ENCODE measurements around the gene SH3BGRL2.

The SH3BGRL2 gene

DNA sequence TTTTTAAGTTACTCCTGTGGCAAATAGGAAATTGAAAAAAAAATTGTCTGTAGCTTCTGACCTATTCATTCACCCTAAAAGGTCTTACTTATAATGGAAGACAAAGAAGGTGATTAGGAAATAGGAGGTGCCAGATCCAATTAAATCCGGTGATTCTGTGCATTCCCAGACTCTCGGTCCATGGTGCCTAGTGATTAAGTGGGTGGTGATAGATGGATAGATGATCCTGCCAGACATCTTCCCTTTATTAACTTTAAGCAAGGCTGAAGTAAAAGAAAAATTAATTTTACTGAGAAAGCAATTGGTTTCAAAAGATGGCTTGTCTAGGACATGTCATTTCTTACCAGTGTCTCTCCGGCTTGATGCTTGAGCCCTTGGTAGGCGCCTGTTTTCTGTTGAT lies 80.0 kb downstream of the SH3BGRL2 start:
- no peak overlapping the region for H3K4me3 ChIP-seq (ENCODE audit: insufficient read length, low read depth)
- no peak for DNase-seq (ENCODE audit: low read depth, low spot score)
- H3K4me1 ChIP-seq (ENCODE audit: insufficient read depth, insufficient read length) = no peaks in the 10 kb centered on the region
- TF ChIP-seq ZNF274 (IDR thresholded peaks at IDR 0.05; ENCODE audit: low read depth, low read length) (no peak), YY1 (IDR thresholded peaks at IDR 0.05; ENCODE audit: insufficient read depth, insufficient read length) (no peak), SUZ12 (IDR thresholded peaks at IDR 0.05; ENCODE audit: extremely low read depth, insufficient read depth, insufficient read length) (no peak)
- no peak overlapping the region for H3K9ac ChIP-seq (ENCODE audit: insufficient read length, low read depth)
- no peaks in the 10 kb centered on the region for H3K27me3 ChIP-seq (ENCODE audit: insufficient read depth, insufficient read length)
- no peaks in the 10 kb centered on the region for H3K36me3 ChIP-seq (ENCODE audit: insufficient read depth, insufficient read length, low read length)
- no peaks in the 10 kb centered on the region for H3K9me3 ChIP-seq (ENCODE audit: insufficient read depth, low read length)

DNA sequence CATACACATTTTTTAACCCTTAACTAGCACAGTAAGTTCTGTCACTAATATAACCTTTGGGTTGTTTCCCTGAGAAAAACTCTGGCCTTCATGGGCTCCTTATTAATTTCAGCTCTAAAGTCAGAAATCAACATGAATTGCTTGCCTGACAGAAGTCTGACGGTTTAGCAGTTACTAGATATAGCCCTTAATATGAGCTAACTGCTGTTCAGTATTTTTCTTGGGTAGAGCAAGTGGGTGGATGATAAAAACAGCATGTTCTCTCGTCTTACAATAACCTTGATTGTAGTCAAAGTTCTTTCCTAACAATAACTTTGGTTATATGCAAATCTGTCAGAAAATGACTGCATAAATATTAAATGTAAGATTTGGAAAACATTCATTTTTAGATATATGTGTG lies 81.0 kb downstream of the SH3BGRL2 start:
- no peaks in the 10 kb centered on the region for H3K27me3 ChIP-seq (ENCODE audit: insufficient read depth, insufficient read length)
- no peaks in the 10 kb centered on the region for H3K4me1 ChIP-seq (ENCODE audit: insufficient read depth, insufficient read length)
- H3K4me3 ChIP-seq (ENCODE audit: insufficient read length, low read depth) = no peak overlapping the region
- no peaks in the 10 kb centered on the region for H3K9me3 ChIP-seq (ENCODE audit: insufficient read depth, low read length)
- no peak for DNase-seq (ENCODE audit: low read depth, low spot score)
- no peak overlapping the region for H3K9ac ChIP-seq (ENCODE audit: insufficient read length, low read depth)
- H3K36me3 ChIP-seq (ENCODE audit: insufficient read depth, insufficient read length, low read length) = no peaks in the 10 kb centered on the region
- TF ChIP-seq YY1 (IDR thresholded peaks at IDR 0.05; ENCODE audit: insufficient read depth, insufficient read length) (no peak), ZNF274 (IDR thresholded peaks at IDR 0.05; ENCODE audit: low read depth, low read length) (no peak), SUZ12 (IDR thresholded peaks at IDR 0.05; ENCODE audit: extremely low read depth, insufficient read depth, insufficient read length) (no peak)

DNA sequence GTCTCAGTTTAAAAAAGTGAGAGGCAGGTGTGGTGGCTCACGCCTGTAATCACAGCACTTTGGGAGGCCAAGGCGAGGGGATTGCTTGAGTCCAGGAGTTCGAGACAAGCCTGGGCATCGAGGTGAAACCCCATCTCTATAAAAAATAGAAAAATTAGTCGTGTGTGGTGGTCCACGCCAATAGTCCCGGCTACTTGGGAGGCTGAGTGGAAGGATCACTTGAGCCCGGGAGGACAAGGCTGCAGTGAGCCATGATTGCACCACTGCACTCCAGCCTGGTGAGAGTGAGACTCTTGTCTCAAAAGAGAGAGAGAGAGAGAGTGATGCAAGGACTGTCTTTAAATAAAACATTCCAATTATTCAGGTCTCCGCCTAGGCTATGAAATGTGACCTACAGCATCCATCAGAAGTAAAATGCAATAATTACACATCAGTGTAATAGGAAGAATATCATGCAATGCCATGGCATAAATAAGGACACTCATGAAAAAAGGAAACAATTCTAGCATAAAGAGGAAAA lies 81.5 kb downstream of the SH3BGRL2 start:
- Histone ChIP-seq H3K36me3 (ENCODE audit: insufficient read depth, insufficient read length, low read length) (no peaks in the 10 kb centered on the region), H3K9me3 (ENCODE audit: insufficient read depth, low read length) (no peaks in the 10 kb centered on the region), H3K4me1 (ENCODE audit: insufficient read depth, insufficient read length) (no peaks in the 10 kb centered on the region), H3K9ac (ENCODE audit: insufficient read length, low read depth) (no peak overlapping the region), H3K27me3 (ENCODE audit: insufficient read depth, insufficient read length) (no peaks in the 10 kb centered on the region), H3K4me3 (ENCODE audit: insufficient read length, low read depth) (no peak overlapping the region)
- no peak for DNase-seq (ENCODE audit: low read depth, low spot score)
- TF ChIP-seq SUZ12 (IDR thresholded peaks at IDR 0.05; ENCODE audit: extremely low read depth, insufficient read depth, insufficient read length) (no peak), YY1 (IDR thresholded peaks at IDR 0.05; ENCODE audit: insufficient read depth, insufficient read length) (no peak), ZNF274 (IDR thresholded peaks at IDR 0.05; ENCODE audit: low read depth, low read length) (no peak)

DNA sequence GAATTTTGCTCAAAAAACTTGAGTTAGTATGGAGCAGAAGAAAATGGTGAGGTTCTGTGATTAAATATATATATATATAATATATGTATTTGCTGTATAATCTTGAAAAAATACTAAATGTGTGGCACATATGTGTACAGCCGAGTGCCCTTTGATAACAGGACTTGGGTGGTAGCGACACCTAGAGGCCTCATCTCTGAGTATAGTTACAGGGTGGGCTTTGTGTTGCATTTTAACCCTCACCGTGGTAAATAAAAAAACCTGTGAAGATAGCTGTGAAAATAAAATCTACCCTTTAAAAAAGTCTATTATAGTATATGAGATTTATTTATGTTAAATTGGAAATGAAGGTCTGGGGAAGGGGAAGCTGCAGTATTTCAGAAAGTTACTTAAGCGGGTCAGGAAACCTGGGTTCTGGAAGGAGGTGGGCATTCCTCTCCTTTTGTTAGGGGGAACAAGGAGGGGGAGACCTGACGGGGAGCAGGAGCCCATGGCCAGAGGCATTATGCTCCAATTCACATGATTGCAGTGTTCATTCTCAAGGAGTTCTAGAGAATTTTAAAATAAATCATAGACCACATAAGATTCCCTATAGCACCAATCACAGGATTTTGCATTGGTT lies 82.7 kb downstream of the SH3BGRL2 start:
- H3K36me3 ChIP-seq (ENCODE audit: insufficient read depth, insufficient read length, low read length) = no peaks in the 10 kb centered on the region
- no peaks in the 10 kb centered on the region for H3K27me3 ChIP-seq (ENCODE audit: insufficient read depth, insufficient read length)
- no peaks in the 10 kb centered on the region for H3K4me1 ChIP-seq (ENCODE audit: insufficient read depth, insufficient read length)
- peak; percentile 25 for DNase-seq (ENCODE audit: low read depth, low spot score)
- no peak overlapping the region for H3K4me3 ChIP-seq (ENCODE audit: insufficient read length, low read depth)
- no peaks in the 10 kb centered on the region for H3K9me3 ChIP-seq (ENCODE audit: insufficient read depth, low read length)
- no peak for TF ChIP-seq YY1 (IDR thresholded peaks at IDR 0.05; ENCODE audit: insufficient read depth, insufficient read length)
- TF ChIP-seq ZNF274 (IDR thresholded peaks at IDR 0.05; ENCODE audit: low read depth, low read length) = no peak
- no peak for TF ChIP-seq SUZ12 (IDR thresholded peaks at IDR 0.05; ENCODE audit: extremely low read depth, insufficient read depth, insufficient read length)
- H3K9ac ChIP-seq (ENCODE audit: insufficient read length, low read depth) = no peak overlapping the region

DNA sequence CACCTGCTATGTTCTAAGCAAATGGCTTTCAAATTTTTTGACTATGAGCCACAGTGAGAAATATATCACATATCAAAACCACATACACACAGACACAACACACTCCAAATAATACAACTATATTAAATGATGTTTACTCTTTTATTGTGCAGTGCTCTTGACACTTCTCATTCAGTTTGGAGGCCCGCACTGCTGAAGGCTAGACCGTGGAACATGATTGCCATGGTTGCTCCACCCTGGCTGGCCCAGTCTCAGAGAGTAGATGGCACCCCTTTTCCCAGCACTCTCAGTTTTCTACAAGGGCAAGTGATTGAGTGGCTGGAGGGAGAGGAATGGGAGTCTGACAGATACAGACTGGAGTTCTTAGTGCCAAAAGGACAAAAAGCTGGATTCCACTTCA lies 86.9 kb downstream of the SH3BGRL2 start:
- DNase-seq (ENCODE audit: low read depth, low spot score) = no peak
- Histone ChIP-seq H3K36me3 (ENCODE audit: insufficient read depth, insufficient read length, low read length) (no peaks in the 10 kb centered on the region), H3K9ac (ENCODE audit: insufficient read length, low read depth) (no peak overlapping the region), H3K4me1 (ENCODE audit: insufficient read depth, insufficient read length) (no peaks in the 10 kb centered on the region), H3K4me3 (ENCODE audit: insufficient read length, low read depth) (no peak overlapping the region), H3K27me3 (ENCODE audit: insufficient read depth, insufficient read length) (no peaks in the 10 kb centered on the region), H3K9me3 (ENCODE audit: insufficient read depth, low read length) (no peaks in the 10 kb centered on the region)
- TF ChIP-seq YY1 (IDR thresholded peaks at IDR 0.05; ENCODE audit: insufficient read depth, insufficient read length) = no peak
- no peak for TF ChIP-seq ZNF274 (IDR thresholded peaks at IDR 0.05; ENCODE audit: low read depth, low read length)
- TF ChIP-seq SUZ12 (IDR thresholded peaks at IDR 0.05; ENCODE audit: extremely low read depth, insufficient read depth, insufficient read length) = no peak

DNA sequence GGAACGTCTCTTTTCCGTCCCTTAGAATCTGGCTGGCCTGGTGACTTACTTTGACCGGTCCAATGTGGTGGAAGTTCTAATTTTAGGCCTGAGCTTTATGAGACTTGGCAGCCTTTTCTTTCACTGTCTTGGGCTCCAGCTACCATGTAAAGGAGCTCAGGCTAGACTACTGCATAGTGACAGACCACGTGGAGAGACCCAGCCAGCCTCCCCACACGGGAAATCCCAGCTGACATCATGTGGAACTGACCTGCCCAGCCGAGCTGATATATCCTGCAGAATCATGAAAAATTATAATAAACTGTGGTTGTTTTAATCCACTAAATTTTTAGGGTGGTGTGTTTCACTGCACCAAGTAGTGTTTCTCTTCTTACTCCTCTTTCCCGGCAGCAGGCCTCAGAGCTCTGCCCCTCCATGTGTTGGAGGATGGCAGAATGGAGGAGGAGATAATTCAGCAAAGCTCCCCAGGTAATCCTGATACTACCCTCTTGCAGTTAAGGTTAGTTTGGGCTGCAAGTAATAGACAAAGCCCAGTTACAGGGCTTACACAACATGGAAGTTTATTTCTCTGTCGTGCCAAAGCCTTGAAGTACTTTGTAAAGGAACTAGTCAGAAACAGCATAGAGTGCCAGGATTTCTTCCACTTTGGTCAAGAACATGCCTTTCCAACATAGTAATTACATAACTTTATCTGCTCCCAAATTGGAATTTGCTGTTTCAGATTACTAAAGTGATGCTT lies 87.5 kb downstream of the SH3BGRL2 start:
- no peaks in the 10 kb centered on the region for H3K36me3 ChIP-seq (ENCODE audit: insufficient read depth, insufficient read length, low read length)
- DNase-seq (ENCODE audit: low read depth, low spot score) = no peak
- H3K9ac ChIP-seq (ENCODE audit: insufficient read length, low read depth) = no peak overlapping the region
- TF ChIP-seq ZNF274 (IDR thresholded peaks at IDR 0.05; ENCODE audit: low read depth, low read length) = no peak
- TF ChIP-seq SUZ12 (IDR thresholded peaks at IDR 0.05; ENCODE audit: extremely low read depth, insufficient read depth, insufficient read length) = no peak
- no peak for TF ChIP-seq YY1 (IDR thresholded peaks at IDR 0.05; ENCODE audit: insufficient read depth, insufficient read length)
- no peak overlapping the region for H3K4me3 ChIP-seq (ENCODE audit: insufficient read length, low read depth)
- no peaks in the 10 kb centered on the region for H3K4me1 ChIP-seq (ENCODE audit: insufficient read depth, insufficient read length)
- no peaks in the 10 kb centered on the region for H3K9me3 ChIP-seq (ENCODE audit: insufficient read depth, low read length)
- no peaks in the 10 kb centered on the region for H3K27me3 ChIP-seq (ENCODE audit: insufficient read depth, insufficient read length)

DNA sequence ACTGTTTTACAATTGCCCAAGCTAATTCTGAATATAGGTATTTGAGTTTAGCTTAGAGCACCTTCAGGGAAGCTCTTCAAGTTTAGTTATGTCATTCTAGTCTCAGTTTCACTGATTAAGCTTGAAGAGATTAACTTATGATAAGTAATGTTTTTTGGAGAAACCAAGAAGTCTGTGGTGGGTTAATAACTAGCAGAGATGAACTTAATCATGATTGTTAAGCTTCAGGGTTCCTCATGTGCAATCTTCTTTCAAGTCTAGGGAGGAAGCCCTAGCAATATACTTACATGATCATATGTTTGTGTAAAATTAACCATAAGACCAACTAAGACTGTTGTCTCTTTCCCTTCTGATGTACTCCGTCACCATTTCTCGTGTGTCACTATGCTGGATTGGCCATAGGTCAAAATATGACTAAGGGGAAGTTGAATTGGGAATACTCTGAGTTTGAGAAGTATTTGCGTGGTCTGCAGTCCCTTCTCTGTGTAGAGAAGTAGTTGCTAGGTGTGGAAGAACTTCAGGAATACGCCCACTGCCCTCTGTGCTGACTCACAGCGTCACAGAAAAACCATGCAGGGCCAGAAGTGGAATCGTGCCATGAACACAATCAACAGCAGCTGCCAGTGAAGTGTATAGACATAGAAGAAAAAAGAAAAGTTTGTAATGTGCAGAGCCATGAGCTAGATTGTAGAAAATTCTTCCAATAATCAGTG lies 88.3 kb downstream of the SH3BGRL2 start:
- Histone ChIP-seq H3K9me3 (ENCODE audit: insufficient read depth, low read length) (no peaks in the 10 kb centered on the region), H3K27me3 (ENCODE audit: insufficient read depth, insufficient read length) (no peaks in the 10 kb centered on the region), H3K4me3 (ENCODE audit: insufficient read length, low read depth) (no peak overlapping the region), H3K36me3 (ENCODE audit: insufficient read depth, insufficient read length, low read length) (no peaks in the 10 kb centered on the region), H3K9ac (ENCODE audit: insufficient read length, low read depth) (no peak overlapping the region), H3K4me1 (ENCODE audit: insufficient read depth, insufficient read length) (no peaks in the 10 kb centered on the region)
- DNase-seq (ENCODE audit: low read depth, low spot score) = no peak
- TF ChIP-seq ZNF274 (IDR thresholded peaks at IDR 0.05; ENCODE audit: low read depth, low read length) (no peak), SUZ12 (IDR thresholded peaks at IDR 0.05; ENCODE audit: extremely low read depth, insufficient read depth, insufficient read length) (no peak), YY1 (IDR thresholded peaks at IDR 0.05; ENCODE audit: insufficient read depth, insufficient read length) (no peak)

All from NT2/D1 (cell line).